AG09319 (cell line): ENCODE results near the gene CAP1.

Experiments used
- DNase-seq: peaks from one replicate; pipeline ENCODE4 v3.0.0-alpha.2; 2010; ENCODE audit warnings: low read depth; ENCODE audit errors: extremely low read depth
- TF ChIP-seq, protein P1 (sequence below): IDR thresholded peaks from 2 replicates; pipeline ENCODE4 v1.5.1; 2011; ENCODE audit warnings: low read depth, mild to moderate bottlenecking, inconsistent platforms, low read length, moderate library complexity

The CAP1 gene

GRCh38 chr1:40050863-40051262, 10.3 kb downstream of the CAP1 start:
- TF ChIP-seq, protein P1, sequence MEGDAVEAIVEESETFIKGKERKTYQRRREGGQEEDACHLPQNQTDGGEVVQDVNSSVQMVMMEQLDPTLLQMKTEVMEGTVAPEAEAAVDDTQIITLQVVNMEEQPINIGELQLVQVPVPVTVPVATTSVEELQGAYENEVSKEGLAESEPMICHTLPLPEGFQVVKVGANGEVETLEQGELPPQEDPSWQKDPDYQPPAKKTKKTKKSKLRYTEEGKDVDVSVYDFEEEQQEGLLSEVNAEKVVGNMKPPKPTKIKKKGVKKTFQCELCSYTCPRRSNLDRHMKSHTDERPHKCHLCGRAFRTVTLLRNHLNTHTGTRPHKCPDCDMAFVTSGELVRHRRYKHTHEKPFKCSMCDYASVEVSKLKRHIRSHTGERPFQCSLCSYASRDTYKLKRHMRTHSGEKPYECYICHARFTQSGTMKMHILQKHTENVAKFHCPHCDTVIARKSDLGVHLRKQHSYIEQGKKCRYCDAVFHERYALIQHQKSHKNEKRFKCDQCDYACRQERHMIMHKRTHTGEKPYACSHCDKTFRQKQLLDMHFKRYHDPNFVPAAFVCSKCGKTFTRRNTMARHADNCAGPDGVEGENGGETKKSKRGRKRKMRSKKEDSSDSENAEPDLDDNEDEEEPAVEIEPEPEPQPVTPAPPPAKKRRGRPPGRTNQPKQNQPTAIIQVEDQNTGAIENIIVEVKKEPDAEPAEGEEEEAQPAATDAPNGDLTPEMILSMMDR = no peak
- no peak for DNase-seq

DNA sequence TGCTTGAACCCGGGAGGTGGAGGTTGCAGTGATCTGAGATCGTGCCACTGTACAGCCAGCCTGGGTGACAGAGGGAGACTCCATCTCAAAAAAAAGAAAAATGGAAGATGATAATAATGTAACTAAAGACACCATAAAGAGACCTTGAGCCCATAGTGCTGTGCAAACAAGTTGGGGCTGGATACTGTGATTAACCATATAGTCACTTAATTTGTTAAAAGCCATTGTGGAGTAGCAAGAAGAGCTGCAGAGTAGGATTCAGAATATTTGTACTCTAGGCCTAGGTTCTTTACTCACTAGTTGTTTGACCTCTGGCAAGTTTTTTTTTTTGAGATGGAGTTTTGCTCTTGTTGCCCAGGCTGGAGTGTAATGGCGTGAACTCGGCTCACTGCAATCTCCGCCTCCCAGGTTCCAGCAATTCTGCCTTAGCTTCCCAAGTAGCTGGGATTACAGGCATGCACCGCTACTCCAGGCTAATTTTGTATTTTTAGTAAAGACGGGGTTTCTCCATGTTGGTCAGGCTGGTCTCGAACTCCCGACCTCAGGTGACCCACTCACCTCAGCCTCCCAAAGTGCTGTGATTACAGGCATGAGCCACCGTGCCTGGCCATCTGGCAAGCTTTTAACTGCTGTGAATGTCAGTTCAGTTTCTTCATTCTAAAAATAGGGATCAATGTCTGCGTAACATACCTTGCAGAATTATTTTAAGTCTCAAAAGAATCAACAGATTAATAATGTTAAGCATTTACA, 12.8 kb downstream of the CAP1 start:
- no peak for DNase-seq
- TF ChIP-seq, protein P1 = no peak

DNA sequence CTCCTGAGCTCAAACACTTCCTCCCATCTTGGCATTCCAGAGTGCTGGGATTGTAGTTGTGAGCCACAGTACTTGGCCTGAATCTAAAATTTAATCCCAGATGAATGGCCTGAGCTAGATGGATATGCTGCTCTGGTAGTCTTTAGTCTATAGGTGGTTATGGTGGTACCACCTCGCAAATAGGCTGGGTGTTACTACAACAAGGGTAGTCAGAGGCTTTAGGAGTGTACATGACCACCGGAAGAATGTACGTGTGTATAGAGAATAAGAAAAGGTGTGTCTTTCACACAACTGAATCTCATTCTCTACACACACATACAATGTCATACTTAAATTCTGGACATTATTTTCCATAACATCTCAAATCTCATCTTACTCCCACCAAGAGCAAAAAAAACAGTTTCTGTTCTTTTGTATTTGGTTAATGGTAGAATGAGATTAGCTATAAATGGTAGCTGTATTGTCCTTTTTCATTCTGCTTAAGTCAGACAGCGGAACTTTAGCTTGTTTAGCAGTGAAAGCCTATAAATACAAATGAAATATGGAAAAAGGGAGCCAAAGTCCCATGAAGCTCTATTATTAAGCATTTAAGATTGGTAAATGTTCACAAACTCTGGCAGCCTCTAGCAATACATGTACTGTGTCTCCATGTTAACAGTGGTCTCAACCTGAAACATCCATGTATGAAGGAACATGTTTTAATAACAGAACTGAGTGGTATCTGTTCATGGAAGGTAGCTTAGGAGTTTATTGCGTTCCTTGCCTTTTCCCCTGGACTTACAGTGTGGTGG, 16.2 kb downstream of the CAP1 start:
- TF ChIP-seq, protein P1 = no peak

DNA sequence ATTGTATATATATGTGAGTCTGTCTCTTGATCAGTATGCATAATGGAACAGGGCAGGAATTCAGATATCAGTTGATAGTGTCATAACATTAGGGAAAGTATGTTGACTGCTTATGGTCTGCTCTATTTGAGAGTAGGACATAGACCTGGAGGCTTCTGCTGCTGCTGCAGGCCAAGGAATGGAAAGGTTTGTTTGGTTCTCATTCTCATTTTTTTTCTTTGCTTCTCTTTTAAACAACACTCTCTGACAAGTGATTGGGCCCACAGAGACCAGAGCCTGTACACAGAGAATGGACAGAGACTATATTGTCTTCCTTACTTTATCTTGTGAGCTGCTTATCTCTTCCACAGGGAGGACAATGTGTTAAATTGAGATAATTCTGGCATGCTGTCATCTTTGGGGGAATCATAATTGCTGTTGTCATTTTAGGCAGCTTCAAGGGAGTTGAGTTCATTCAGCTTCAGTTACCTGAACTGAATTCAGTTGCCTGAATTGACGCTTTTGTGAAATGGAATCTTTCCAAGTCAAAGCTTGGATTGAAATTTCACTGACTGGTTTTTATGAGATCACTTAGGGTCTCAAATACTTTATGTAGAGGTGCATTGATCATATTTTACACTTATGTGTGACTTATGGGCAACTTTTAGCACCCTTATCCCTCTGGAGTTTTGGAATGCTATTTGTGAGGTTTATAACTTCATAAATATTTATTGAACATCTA, 16.9 kb downstream of the CAP1 start:
- TF ChIP-seq, protein P1 = no peak
- DNase-seq = no peak

More for the DNA sequence above, 16.2 kb downstream of the CAP1 start:
- DNase-seq = no peak

DNA sequence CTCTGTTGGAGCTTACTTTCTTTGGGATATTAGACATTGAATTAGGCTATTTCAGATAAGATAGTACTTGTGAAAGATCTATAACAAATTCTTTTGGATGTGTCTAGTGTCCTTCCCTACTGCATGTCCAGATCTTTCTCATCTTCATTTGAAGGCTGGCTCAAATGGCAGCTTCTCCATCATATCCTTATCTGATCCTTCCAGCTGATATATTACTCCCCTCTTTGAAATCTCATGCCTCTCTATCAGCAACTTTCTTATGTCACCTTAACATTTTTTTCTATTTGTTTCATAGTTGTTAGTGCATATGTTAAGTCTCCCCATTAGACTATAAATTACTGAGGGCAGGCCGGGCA, 17.5 kb downstream of the CAP1 start:
- no peak for DNase-seq
- TF ChIP-seq, protein P1 = no peak

GRCh38 chr1:40058453-40059337, 18.2 kb downstream of the CAP1 start:
- TF ChIP-seq, protein P1 = no peak
- no peak for DNase-seq
